Measurements from ENCODE around the gene PCNX4.

PCNX4 gene

DNA sequence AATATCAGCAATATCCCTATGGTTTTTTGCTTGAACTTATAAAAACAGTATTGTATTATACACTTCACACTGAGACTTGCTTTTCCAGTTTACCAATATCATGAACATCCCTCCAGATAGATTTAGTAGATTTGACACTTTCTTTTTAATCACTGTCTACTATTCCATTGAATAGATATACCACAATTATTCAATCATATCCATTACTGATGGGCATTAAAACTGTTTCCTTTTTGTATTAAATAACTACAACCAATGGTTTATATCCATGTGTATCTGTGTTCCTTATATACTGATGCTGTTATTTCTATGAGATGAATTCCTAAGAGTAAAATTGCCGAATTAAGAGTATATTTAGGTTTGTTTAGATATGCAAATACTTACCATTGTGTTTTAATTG is 86.4 kb downstream of the PCNX4 start:
- FAIRE-seq, result no peak

DNA sequence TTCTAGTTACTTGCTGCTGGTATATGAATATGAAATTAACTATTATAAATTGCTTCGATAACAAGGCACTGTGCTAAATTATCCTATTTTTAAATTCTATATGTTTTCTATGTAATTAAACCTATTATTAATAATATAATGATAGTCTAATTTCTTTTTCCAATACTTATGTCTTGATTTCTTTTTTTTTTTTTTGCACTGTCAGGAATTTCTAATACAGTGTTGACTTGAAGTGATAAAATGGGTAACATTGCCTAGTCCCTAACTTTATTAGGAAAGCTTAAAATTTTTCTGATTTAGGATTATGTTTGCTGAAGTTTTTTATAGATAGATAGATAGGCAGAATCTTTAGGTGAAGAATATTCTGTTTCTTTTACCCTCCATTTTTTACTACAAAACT is 87.1 kb downstream of the PCNX4 start:
- peak; percentile 56 for FAIRE-seq

DNA sequence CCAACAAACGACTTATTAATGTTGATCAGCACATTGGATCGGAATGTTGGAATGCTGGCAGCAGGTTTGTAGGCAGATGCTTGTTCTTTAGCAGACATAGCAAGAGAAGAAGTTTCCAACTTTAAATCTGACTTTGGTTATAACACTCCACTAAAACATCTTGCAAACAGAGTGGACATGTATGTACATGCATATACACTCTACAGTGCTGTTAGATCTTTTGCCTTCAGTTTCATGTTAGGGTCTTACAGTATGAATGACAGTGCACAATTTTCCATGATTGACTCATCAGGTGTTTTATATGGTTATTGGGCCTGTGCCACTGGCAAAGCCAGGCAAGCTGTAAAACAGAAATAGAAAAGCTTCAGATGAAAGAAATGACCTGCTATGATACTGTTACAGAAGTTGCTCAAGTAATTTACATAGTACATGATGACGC is 87.7 kb downstream of the PCNX4 start:
- FAIRE-seq, result no peak

DNA sequence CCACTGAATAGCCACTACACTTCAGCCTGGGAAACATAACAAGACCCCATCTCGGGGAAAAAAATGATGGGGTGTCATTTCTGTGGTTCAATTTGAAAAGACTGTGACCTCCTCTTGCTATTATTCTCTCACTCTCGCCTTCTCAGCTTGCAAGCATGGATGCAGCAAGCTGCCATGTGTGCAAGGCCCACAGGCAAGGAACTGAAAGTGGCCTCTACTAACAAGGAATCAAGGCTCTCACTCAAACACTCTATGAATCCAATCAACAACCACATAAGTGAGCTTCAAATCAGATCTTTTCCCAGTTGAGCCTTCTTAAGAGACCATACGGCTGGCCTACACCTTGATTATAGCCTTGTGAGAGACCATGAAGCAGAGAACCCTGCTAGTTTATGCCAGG is 91.4 kb downstream of the PCNX4 start:
- FAIRE-seq, result no peak

DNA sequence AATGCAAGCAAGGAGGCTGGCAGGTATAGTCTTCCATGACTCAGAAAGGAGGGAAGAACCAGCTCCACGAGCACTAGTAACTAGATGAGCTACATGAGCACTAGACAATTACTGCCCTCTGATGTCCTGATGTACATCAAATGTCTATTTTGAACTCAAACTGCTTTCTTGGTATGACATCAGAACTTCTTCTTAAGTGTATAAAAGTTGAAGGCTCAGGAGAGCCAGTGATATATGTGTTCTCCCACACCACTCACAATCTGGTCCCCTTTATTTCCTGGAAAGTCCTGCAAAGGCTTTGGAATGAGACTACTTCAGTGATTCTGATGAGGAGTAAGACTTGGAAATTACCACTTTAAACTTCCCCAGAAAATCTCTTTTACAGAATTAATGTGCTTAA is 92.0 kb downstream of the PCNX4 start:
- no peak for FAIRE-seq

DNA sequence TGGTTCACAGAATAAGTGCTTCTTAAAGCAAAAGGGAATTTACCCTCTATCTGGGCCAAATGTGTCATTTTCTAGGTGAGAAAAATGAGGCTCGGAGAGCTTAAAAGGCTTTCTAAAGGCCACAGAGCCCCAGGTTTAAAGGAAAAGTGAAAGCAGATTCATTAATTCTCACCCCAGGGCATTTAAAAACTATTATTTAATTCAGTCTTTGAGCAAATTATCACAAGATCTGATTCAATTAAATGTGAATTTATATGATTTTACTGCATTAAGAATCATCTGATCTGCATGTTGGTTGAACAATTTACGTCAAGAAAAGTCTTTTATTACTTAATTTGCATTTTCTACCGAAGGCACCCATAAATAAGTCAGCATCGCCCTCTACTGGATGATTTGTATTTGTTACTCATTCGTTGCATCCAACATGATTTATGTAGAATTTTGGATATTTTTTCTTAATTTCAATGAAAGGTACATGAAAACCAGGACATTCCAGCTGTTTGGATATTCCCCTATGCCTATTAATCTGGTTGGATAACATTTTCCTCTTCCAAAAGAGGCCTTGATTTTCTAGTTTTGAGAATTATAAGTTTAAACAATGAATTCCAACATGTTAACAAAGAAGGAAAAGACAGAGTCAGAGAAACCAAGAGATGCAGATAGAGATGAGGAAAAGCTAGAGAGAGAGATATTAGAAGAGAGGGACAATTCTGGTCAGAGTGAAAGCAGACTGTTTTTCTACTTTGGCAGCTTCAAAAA is 92.6 kb downstream of the PCNX4 start:
- peak; percentile 96 for FAIRE-seq

DNA sequence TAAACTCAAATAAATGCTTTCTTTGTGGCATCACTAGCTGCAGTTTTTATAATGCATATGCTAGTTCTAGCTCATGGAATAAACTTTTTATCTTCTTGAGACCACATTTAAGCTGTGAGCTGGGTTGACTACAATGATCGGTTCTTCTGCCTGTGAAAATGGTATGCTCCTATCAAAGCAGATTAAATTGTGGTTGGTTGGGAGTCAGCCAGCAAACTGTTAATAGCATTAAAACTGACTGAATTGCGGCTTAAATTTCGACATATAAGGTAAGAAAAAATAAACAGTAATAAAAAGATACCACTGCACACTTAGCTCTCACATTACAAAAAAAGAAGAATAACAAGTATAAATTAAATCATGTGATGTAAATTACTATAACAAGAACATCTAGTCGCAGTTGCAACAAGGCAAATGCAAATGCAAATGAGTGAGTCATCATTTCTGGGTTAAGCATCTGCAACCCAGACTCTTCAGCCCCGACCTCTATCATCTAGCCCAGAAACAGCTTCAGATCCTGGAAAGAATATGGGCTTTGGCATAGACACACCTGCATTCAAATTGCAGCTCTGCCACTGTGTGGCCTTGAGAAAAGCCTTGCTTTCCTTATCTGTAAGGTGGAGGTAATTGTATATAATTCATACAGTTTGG is 93.3 kb downstream of the PCNX4 start:
- FAIRE-seq, result no peak

DNA sequence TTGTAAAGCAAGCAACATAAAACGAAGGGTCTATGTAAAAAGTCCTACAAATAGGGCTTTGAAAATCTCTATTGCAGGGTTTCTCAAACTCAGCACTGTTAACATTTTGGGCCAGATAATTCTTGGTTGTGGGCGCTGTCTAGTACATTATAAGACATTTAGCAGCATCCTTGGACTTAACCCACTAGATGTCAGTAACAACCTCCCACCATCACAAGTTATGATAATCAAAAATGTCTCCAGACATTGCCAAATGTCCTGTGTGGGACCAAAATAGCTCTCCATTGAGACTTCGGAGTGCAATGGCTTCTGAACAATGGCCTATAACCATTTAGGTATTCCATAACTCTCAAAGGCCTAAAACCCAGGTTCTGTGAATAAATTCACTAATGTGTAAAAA is 96.4 kb downstream of the PCNX4 start:
- FAIRE-seq, result no peak

DNA sequence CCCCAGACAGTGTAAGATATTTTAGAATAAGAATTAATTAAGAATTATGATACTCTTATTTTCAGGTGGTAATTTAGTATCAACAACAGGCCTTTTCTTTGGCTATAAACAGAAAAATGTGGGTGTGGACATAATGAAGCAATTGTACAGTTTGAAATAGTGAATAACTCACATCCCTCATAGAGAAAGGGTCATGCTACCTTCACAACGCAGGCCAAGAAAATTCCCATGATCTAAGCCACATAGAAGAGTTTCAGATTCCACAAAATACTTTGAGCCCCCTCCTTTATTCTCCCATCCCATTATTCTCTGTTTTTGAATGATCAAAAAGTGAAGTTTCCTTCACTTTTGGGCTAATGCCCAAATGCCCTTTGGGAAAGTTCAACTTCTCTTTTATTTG is 97.0 kb downstream of the PCNX4 start:
- FAIRE-seq, result no peak

DNA sequence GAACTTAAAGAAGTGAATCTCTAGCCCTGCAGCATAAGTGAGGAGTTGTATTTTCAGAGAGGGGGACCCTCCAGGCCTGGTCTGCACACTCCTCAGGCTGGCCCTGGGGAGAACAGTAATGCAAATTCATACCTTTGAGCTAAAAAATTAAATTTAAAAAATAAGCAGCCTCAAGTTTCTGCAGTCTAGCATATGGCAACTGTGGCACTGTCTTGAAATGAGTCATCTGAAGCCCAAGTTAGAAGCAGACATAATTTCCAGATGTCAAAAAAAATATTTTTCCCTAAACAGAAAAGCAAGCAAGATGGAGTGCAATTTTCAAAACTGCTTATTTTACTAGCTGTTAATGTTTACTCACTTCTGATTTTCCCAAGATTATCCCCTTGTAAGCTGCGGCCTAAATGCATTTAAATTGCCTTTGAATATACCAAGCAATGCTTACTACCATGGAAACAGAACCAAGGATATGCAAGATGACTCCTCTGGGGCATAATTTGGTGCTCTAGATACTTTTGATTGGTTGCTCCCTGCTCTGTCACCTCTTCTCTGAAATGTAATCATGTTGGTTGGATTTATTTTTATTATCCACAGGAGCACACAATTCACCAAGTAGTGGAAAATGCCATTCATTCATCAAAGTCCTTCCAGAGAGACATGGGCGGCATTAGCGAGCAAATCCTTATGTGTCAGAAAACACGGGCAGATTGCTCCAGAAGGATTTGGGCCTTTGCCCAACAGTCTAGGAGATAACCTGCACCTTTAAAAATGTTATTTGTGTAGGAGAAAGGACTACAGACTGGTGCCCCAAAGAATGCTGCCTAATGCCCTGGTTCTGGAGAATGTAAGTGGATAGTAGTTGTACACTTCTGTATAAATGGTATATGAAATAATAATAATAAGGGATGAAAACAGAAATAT is 98.5 kb downstream of the PCNX4 start:
- no peak for FAIRE-seq

DNA sequence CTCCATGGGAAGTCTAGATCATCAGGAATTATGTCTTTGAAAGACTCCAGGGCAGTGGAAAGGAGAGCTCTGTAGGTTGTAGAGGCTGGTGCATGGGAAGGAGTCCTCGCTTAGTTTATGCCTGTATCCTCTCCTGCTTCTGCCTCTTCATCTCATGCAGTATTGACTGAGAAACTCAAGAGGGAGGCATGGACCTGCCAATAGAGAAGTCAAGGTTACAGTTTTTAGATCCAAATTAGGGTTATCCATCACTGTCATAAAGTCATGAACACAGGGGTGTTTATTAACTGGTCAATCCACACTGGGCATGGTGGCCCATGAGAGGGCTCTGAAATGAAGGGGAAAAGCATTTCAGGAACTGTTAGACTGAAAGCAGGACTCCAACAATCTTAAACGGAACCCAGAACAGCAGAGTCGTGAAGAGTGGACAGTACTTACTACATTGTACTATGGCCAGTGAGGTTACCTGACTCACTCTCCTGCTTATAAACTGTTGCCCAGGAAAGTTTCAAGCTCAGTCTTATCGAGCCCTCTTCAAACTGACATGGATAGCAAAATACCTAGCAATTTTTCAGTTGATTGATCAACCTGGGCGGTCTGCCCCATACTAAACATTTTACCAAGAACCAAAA is 103.6 kb downstream of the PCNX4 start:
- FAIRE-seq, result no peak

DNA sequence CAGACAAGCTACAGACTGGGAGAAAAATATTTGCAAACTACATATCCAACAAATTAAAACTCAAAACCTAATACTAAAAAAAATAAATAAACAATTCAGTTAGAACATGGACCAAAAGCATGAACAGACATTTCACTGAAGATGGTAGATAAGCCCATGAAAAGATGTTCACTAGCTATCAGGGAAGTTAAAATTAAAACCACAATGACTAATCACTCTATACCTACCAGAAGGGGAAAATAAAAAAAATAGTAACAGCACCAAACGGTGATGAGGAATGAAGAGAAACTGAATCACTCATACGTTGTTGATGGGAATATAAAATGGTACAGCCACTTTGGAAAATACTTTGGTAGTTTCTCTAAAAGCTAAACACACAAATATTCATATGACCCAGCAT is 104.6 kb downstream of the PCNX4 start:
- FAIRE-seq, result no peak

DNA sequence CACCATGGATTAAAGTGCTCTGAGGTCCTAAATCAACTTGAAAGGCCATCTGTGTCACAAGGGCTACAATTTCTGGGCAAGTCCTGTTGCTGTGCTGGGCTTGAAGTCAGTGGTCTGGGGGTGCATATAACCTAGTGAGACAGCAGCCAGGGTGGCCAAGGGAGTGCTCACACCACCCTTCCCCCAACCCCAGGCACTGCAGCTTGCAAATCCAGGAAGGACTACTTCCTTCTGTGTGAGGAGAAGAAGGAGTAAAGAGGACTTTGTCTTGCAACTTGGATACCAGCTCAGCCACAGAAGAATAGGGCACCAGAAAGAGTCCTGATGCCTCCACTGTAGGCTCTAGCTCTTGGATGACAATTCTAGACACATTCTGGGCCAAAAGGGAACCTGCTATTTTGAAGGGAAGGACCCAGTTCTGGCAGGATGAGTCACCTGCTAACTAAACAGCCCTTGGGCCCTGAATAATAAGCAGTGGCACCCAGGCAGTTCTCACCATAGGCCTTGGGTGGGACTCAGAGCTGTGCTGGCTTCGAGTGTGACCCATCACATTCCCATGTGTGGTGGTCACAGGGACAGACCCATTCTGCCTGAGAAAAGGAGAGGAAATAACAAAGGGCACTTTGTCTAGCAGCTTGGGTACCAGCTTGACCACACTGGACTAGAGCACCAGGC is 106.0 kb downstream of the PCNX4 start:
- FAIRE-seq, result no peak

DNA sequence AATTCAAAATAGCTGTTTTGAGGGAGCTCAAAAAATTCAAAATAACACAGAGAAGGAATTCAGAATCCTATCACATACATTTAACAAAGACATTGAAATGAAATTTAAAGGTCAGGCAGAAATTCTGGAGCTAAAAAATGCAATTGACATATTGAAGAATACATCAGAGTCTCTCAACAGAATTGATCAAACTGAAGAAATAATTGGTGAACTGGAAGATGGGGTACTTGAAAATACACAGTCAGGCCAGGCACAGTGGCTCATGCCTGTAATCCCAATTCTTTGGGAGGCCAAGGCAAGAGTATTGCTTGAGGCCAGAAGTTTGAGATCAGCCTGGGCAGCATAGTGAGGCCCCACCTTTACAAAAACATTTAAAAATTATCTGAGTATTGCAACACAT is 107.6 kb downstream of the PCNX4 start:
- no peak for FAIRE-seq

DNA sequence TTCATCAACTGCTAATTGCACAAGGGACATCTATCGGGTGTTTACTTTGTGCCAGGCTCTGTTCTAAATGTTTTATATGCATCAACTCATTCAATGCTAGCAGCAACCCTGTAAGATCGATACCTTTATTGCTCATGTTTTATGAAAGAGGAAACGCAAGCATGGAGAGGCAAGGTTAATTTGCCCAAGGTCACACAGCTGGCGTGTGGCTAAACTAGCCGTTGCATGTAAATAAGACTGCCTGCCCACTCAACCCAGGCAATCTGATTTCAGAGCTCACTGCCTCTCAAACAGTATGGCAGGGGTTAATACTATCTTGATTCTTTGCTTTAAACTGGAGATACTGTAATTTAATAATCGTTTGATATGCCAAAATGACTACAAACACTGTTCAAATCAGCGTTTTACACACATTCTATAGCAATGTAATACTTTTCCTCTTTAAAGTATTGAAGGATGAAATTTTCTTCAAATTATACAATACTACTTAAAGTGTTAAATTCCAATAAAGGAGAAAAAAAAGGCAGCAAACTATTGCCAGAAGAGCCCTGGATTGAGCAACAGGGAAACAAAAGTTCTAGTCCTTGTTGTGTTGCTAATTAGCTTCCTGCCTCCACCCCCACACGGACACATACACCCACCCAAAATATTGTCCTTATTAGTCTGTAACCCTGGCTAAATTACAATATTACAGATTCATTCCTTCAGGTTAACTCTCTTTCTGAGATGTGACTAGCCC is 112.5 kb downstream of the PCNX4 start:
- FAIRE-seq, result no peak

DNA sequence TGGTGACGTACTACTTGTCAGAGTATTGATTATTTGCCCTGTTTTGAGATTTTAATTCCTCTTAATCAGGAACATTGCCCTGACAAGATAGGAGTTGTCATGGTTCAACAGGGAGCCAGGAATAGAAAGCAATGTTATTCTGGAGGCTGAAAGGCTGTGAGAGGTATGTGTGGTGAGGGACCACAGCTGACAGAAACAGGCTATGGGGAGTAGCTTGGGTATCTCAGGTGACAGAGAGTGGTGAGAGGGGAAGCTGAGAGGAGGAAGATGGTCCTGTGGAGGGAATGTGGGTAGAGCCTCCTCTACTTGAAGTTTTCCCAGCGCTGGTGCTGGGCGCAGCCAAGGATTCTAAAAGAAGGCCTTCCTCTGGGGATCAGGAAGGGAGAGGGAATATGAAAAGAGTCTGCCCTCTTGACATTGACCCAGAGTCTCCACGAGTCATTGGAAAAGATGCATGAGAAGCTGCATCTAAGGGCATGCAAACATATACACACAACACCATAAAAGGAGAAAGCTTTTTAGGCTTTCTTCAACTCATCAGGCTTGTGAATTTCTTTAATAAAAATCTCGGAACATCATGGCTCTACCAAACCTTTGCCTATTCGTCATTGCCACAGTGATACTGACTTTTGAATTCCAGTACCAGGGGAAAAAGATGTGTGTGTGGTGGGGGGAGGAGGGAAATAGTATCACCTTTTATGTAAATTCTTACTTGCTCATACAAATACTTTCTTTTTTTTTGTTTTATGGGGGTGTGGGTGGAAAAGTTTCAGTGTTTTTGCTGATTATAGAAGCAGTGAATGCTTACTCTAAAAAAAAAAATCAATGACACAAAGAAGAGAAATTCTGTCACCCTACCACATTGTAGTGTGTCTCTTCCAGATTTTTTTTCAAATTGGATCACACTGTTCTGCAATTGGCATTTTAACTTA is 113.4 kb downstream of the PCNX4 start:
- no peak for FAIRE-seq

DNA sequence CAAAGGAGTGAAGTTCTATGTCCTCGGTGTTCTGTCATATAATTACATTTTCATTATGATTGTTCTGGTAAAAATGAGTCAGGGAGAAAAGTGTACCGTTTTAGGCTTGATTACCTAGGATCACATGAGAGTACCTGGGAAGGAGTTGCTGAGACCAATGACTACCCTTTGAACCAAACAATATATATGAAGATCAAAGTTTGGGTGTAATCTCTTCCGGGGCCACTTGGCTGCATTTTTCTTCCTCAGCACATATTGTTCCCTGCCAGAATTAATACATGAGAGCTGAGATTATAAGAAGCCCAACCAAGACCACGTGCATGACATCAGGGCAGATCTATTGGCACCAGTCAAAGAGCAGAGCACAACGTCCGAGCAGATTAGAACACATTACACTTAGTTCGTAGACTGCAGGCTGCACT is 114.5 kb downstream of the PCNX4 start:
- FAIRE-seq, result no peak

DNA sequence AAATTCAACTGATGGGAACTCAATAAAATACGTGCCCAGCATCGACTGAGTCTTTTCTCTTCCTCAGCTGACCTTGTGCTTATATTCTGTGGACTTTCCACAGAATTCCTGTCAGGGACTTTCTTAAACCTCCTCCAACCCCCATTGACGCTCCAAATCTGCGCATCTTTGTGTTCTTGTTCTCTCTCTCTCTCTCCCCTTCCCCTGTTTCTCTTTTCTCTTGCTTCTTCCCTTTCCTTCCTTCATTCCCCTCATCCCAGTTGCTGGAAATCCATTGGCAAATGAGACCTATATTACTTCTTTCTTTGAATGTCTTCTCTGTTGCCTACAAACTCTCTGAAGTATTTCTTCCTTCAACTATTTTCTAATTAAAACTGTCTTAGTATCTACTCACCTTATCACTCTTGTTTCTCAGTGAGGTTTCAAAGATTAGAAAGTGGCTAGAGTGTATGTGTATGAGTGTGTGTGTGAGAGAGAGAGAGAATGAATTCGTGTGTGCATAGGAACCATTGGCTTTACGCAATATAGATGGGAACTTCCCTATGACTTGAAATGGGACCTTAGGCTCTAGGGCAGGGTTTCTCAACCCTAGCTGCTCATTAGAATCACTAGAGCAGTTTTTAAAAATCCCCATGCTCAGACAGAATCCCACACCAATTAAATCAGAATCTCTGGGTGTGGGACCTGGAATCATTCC is 115.3 kb downstream of the PCNX4 start:
- no peak for FAIRE-seq

DNA sequence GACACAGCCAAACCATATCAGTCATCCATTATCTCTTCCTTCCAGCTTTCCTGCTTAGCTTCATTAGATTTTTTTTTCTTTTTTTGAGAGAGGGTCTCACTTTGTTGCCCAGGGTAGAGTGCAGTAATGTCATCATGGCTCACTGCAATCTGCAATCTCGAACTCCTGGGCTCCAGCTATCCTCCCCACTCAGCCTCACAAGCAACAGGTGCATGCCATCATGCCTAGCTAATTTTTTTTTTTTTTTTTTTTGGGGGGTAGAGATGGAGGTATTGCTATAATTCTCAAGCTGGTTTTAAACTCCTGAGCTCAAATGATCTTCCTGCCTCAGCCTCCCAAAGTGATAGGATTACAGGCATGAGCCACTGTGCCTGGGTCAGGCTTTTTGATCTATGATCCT is 119.0 kb downstream of the PCNX4 start:
- FAIRE-seq, result no peak

DNA sequence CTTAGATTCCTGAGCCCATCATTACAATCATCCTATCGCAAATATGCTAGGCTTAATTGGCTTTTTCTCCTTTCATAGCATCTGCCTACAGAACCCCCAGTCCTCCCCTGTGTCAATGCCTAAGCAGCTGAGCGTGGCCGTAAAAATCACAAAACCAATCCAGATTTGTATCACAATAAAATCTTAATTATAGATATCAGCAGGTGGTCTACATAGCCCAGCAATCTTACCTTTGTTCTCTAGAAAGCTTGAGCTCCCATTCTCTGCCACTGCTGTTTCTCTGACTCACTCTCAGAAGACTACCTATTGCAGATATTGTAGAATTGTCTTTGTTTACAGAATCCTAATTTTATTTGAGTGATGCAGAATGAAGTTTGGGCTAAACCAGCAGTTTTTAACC is 119.4 kb downstream of the PCNX4 start:
- FAIRE-seq, result no peak

Measured in G401.6 (cell line).